Stimulated activated CD8-positive, alpha-beta memory T cell treated with anti-CD3 and anti-CD28 coated beads, Interleukin-7, amount 100 ng/mL, for 4 hours (primary cell): ENCODE data around the gene NOP10.
"Not testable (repeated sequence)": the region's sequence is repeated elsewhere in the genome, so short reads cannot be mapped to it uniquely, and the experiment has no call there.

Experiments
- DNase-seq, 2 donors: peaks; one replicate each; pipeline ENCODE4 v3.0.0-alpha.2; 2020; ENCODE audit warnings: low read depth in 2 of 2

The NOP10 gene

DNA sequence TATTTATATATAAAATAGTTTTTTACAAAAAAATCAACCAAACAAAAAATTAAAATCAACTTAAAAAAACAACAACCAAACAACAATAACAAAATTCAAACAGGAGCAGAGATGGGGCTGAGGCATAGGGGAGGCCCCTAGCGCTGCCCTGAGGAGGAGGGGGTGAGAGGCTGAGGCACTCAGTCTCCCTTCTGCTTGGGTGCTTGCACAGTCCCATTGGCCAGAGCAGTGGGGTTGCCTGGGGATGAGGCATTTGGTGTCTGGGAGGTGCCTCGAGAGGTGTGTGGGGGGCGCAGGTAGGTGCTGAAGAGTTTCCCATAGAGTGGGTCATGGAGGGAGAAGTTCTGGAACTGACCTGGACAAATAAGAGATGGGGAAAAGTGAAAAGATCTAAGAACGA lies 16.0 kb upstream of the NOP10 start:
- no peak for DNase-seq

DNA sequence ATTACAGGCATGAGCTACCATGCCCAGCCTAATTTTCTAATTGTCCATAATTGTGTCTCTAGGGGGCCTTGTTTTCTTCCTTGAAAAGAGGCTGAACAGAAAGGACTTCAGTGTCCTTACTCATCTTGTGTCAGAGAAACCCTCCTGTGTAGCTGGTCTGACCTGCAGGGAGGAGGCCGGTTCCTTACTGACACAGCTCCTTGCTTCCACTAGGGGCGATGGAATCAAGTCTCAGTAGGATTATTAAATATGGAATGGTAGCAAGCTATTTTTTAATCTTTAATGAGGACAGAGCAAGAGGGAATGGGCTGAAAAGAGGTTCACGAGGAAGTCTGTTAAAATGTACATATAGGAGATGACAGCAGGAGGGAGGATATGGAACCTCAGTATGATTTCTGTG lies 15.4 kb upstream of the NOP10 start:
- no peak for DNase-seq

DNA sequence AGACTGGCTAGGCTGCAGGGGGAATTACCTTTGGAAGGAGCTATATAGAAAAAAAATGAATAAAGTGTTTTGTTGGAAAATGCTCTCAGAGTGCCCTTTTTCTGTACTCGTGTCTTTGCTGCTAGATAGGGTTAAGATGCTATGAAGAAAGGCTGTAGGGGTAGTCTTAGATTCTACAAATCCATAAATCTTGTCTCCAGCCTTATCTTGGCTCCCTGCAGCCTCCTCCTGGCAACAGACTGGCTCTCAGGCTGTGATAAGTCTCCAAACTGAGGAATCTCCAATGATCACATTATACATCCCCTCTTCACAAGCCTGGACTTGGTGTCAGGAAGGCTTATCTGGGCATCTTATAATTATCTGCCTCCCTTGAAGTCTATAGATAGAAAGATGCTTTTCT lies 14.7 kb upstream of the NOP10 start:
- DNase-seq: no peak

DNA sequence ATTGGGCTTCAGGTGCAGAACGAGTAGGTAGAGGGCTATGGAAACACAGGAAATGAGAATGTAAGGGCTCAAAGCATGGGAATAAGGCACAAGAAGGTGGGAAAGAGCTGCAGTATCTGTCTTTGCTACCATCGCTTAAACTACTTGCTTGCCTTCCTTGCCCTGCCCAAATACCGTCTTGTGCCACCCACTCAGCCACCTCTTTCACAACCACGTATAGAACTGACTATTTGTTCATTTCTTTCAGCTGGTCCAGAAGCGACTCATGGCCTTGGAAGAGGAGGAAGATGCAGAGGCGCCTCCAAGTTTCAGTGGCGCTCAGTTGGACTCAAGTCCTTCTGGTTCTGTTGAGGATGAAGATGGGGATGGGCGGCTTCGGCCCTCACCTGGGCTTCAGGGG lies 12.3 kb upstream of the NOP10 start:
- DNase-seq: no peak

DNA sequence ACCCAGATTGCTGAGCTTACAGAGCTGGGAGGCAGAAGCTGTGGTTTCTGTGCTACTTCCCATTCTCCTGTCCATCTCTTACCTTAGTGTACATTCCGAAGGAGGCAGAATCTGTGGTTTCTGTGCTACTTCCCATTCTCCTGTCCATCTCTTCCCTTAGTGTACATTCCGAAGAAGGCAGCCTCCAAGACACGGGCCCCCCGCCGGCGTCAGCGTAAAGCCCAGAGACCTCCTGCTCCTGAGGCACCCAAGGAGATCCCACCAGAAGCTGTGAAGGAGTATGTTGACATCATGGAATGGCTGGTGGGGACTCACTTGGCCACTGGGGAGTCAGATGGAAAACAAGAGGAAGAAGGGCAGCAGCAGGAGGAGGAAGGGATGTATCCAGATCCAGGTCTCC lies 11.3 kb upstream of the NOP10 start:
- no peak for DNase-seq

DNA sequence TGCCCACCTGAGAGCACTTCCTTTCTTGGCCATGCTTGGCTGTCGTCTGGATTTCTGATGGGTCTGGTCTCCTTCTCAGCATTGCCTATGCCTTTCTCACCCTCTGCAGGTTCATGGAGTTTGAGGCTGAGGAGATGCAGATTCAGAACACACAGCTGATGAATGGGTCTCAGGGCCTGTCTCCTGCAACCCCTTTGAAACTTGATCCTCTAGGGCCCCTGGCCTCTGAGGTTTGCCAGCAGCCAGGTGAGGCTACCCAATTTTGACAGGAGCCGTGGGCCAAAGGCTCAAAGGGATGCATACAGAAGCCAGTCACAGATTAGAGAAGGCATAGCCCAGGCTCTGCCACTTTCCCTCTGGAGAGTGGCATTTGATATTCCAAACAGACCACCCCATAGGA lies 10.7 kb upstream of the NOP10 start:
- no peak for DNase-seq

DNA sequence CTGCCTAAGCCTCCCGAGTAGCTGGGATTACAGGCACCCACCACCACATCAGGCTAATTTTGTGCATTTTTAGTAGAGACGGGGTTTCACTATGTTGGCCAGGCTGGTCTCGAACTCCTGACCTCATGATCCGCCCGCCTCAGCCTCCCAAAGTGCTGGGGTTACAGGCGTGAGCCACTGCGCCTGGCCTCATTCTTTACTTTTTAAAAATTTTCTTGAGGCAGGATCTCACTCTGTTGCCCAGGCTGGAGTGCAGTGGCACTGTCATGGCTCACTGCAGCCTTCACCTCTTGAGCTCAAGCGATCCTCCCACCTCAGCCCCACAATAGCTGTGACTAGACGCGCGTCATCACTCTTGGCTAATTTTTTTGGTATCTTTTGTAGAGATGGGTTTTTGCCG lies 10.1 kb upstream of the NOP10 start:
- not testable (repeated sequence) for DNase-seq

DNA sequence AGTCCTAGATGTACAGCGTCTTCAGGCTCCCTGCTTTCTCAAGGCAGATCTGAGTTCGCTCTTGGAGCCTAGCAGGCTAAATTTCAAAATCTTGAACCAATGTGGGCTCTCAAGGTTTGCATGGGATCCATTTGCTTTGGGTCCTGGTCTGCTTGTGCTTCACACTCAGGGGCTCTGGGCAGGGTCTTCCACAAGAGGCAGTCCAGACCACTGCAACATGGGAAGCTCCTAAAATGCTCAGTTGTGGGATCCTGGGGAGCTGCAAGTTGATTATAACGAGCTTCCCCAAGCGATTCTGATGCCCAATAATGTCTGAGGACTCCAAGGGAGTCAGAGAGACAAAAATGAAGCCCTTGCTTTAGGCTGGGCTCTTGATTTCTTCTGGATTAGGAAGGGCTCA lies 6.8 kb upstream of the NOP10 start:
- no peak for DNase-seq

DNA sequence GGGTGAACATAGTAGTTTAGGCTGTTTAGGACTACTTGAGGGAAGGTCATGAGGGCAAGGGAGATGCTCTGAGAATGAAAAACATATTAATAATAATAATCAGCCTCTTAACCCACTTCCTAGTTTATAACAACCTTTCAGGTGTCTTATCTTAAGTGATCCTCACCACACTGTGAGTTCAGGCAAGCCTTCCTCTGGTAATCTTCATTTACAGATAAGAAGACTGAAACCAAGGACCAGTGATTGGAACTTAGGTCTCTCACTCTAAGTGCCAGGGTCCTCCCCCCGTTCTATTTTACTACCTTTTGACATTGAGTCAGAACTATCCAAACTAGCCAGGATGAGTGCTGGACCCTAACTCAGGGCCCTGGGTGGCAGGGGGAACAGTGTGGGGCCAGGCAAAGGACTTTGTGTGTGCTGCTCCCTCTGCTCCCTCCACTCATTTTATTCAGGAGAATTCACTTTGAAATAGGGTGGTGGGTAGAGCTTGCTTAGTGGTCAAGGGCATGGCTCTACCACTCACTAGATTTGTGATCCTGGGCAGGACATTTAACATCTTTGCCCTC lies 5.9 kb upstream of the NOP10 start:
- DNase-seq: no peak

DNA sequence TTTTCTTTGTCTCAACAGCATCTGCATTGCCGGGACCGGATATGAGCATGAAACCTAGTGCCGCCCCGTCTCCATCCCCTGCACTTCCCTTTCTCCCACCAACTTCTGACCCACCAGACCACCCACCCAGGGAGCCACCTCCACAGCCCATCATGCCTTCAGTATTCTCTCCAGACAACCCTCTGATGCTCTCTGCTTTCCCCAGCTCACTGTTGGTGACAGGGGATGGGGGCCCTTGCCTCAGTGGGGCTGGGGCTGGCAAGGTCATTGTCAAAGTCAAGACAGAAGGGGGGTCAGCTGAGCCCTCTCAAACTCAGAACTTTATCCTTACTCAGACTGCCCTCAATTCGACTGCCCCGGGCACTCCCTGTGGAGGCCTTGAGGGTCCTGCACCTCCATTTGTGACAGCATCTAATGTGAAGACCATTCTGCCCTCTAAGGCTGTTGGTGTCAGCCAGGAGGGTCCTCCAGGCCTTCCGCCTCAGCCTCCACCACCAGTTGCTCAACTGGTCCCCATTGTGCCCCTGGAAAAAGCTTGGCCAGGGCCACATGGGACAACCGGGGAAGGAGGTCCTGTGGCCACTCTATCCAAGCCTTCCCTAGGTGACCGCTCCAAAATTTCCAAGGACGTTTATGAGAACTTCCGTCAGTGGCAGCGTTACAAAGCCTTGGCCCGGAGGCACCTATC lies 5.2 kb upstream of the NOP10 start:
- no peak for DNase-seq

DNA sequence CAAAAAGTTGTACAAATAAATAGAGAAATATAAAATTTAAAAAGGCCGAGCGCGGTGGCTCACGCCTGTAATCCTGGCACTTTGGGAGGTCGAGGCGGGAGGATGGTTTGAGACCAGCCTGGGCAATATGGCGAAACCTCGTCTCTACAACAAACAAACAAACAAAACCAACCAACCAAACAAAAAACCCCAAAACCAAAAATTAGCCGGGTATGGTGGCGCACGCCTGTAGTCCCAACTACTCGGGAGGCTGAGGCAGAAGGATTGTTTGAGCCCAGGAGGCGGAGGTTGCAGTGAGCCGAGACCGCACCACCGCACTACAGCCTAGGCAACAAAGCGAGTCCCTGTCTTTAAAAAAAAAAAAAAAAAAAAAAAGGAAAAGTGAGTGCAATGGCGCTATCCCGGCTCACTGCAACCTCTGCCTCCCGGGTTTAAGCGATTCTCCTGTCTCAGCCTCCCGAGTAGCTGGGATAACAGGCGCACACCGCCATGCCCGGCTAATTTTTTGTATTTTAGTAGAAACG lies 661 bp downstream of the NOP10 start:
- not testable (repeated sequence) for DNase-seq

DNA sequence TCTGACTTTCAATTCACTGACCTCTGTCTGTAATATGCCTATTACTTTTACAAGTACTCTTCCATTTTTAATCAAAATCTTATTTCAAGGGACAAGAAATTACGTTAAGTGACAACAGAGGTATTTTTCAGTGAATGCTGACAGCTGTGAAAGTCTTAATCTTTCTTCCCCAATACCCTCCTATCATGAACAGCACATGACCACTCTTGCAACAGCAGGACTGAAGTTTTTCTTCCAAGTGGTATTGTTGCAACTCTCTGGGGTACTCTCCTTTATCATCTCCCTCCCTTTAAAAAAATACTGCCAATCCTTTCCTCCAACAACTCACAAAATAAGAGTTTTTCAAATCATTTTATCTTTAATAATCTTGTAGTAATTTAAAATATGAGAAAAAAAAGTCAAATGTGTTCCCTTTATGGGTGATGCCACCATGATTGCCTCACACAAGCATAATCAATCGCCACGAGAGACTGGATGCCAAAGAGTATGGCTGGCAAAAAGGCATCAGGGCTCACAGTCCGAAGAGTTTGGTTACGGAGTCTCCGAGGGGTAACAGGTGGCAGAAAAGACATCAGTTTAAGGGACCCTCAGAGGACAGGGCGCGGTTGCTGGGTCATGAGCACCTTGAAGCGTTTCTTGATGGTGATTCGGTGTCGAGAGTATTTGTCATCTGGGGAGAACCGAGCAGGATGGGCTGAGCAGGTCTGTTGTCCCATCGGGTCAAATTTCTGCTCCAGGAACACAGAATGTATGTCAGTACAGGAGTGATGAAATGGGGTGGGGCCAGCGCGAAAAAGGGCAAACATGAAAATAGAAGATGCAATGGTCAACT lies 1.3 kb downstream of the NOP10 start:
- no peak for DNase-seq

DNA sequence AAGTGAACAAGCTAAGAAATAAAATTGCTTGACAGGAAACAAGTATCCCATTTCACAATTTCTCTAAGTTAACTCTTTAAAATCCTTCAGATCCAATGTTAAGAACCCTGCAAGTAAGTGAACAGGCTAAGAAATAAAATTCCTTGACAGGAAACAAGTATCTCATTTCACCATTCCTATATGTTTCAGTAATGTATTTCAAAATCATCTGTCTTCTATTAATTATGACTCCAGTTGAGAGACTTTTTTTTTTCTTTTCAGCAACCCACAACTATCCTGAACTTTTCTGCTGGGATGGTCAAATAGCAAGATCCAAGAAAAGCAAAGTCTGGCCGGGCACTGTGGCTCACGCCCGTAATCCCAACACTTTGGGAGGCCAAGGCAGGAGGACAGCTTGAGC lies 3.0 kb downstream of the NOP10 start:
- no peak for DNase-seq

DNA sequence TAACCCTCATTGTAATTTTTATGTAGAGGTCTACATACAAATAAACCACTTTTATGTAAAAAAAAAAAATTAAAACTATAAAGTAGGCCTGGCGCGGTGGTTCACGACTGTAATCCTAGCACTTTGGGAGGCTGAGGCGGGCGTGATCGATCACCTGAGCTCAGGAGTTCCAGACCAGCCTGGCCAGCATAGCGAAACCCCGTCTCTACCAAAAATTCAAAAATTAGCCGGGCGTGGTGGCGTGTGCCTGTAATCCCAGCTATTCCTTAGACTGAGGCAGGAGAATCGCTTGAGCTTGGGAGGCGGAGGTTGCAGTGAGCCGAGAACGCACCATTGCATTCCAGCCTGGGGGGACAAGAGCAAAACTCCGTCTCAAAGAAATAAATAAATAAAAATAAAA lies 4.6 kb downstream of the NOP10 start:
- no peak for DNase-seq

DNA sequence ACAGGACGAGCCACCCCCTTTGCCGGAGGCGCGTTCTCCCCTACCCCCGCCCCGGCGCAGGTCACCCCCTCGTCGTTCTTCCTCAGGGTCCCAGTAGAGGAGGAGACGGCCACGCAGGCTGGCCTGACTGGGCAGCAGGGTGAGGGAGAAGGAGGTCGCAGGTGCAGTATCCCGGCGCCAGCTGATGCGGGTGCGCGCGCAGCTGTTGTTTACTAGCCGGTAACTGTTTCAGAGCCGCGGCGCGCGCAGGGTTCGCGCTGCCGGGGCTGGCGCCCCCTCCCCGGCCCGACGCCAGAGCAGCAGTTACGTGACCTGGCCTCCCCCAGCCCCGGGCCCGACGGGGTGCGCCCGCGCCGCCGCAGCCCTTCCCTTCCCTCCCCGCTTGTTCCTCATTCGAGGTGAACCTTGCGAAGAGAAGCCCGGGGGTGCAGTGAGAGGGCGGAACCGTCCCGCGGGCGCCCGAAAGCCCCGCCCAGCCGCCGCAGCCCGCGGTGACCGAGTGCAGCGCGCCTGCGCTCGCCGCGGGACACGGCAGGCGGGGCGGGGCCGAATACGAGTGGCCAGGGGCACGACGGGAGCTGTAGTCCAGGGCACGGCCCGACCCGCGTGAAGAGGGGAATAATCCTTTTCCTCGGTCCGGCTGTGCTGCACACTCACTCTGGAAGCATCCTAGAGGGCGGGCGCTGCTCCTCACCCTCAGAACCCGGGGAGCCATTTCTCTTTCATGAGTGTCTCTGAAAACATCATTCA lies 5.2 kb downstream of the NOP10 start, which contains the start of gene SLC12A6:
SLC12A6 (minus strand) TSS at position 225 of the 750 bp plus-strand sequence. CDS start 1,101 bp downstream, outside the sequence.
- peak; percentile 71 to 89 for DNase-seq

DNA sequence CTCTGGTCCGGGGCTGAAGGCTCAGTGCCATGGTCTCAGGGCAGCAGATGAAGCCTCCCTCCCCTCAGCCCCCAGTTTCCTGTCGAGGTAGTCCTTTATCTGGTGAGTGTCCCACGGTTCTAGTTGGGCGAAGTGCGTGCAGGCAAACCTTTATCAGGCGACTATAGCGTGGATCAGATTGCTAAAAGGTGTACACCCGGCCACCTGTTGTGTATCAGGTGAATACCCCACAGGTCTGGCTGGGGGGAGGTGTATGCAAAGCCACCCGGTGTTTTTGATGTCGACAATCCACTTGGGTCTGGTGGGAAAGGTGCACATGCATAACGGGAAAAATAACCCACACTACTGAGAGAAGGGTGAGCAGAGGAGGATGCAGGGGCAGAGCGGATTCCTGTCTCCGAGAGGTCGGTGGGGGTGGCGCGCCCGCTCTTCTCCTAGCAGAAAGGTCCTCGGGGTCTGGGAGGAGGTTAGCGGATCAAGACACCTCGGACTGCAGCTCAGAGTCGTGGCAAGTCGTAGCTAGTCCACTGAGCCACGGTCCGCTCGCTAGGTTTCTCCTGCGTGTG lies 5.9 kb downstream of the NOP10 start:
- peak in 1 of 2 donors; percentile 15 for DNase-seq

DNA sequence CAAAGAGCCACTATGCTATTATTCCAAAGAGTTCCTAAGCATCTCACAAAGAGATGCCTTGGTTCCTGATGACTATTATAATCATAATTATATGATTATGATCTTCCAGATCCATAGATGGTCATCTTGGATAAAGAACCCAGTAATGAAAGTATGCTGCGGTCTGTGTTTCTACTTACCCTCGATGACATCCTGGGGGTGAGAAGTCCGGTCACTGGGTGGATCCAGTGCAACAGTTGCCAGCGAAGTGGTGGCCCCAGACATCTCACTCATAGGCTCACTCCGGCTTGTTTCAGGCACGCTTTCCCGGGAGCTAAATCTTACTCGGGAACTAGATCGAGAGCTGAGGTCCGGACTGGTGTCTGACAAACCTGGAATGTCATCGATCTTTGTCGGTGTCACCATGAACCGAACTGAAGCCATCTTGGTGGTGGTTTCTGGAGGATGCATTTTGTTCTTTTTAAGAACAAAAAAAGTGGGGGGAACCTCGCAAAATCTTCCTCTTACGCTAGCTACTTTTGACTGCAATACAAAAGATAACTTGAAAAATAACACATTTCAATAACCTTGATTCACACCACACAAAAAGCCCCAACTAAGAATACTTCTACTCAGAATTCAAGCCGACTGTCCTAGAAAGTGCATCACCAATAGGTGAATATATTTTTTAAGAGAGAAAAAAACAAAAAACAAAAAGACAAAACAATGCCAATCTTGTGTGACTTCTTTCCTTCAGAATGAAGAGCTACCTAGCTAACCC lies 6.5 kb downstream of the NOP10 start:
- DNase-seq: no peak

DNA sequence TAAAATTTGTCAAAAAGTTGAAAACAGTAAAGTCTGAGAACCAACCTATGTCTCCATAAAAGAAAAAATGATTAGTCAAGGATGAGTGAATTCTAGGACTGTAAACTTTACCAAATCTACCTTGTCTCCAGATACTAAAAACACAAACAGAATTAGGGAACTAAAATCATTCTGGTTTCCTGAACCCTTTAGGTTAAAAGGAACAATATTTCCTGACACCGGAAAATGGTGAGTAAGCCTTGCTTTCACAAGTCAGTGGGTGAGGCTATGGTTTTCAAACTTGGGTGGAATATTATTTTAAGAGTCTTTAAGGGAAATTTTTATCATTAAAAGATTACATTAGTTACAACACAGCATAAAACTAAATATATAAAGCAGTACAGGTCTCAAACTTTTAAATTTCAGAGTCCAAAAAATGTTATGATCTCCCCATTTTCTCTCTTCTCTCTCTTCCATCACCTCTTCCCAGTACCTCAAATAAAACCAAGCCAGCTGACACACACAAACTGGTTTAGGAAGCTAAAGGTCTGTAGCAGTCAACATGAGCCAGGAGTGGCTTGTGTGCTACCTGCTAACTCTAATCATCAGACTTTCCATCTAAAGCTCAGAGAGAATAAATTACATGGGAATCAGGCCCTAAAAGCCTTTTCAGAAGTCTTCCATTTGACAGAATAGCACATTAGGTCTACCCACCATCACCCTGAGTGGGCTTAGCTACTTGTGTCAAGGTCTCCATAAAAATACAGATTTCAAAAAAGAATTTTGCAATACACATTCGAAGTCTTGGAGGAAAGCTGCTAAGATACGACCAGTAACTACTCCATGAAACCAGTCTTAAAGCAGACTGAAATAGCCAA lies 7.5 kb downstream of the NOP10 start:
- DNase-seq: no peak

DNA sequence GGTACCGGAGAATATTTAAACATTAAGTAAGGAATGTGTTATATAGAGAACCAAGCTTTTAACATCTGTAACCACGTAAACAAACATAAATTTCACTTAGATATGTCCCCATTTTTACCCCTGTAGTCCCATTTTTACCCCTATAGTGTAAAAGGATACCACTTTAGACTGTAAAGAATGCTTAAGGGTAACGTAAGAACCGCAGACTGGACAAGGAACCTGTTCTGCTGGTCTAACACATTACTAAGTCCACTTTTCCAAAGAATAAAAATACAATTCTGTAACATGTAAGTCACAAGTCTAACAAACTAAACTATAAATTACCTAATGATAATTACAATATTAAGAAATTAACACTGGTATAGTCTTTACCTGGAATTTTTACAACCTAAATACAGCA lies 8.3 kb downstream of the NOP10 start:
- DNase-seq: no peak

DNA sequence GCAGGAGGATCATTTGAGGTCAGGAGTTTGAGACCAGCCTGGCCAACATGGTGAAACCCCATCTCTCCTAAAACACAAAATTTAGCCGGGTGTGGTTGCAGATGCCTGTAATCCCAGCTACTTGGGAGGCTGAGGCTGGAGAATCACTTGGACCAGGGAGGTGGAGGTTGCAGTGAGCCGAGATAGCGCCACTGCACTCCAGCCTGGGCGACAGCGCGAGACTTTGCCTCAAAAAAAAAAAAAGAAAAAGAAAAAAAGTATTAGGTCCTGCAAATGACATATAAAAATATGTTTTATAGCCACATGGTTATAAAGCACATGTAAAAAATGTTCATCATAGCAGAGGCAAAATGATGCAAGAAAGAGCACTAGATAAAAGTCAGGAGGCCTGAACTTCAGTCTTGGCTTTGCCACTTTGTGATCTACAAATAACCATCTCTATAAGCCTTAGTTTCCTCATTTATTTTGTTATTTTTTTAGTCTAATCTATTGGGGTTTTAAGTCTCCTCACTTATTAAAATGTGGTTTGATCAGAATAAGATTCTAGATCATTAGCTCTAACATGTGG lies 10.3 kb downstream of the NOP10 start:
- no peak for DNase-seq
